Right lobe of liver (tissue), 6 donors: ENCODE results near the gene MT1A. TPM values are rescaled to one million over a fixed set of nuclear protein-coding genes. Genes with fewer than 3 reads are reported as not detected.
A peak's percentile ranks its signal among the peaks of the same experiment; 100 is the strongest.
"Not testable (repeated sequence)": the region's sequence is repeated elsewhere in the genome, so short reads cannot be mapped to it uniquely, and the experiment has no call there.

Experiments
- ATAC-seq, 4 donors: fragments of 200-7000 bp; cut with Tn5 transposase; one replicate each; pipeline ENCODE4 v1.9.1; 2020; ENCODE audit warnings: mild to moderate bottlenecking in 4 of 4, moderate library complexity in 4 of 4
- DNase-seq, 3 donors: peaks; one replicate each; pipeline ENCODE4 v3.0.0-alpha.2; 2020
- H3K27ac ChIP-seq, 3 donors: fragments of 200-600 bp; one replicate each; pipeline ENCODE4 v1.8.0; 2022
- H3K27me3 ChIP-seq, 2 donors: fragments of 200-600 bp; one replicate each; pipeline ENCODE4 v1.8.0; 2022
- H3K36me3 ChIP-seq, 4 donors: fragments of 200-600 bp; sonication (generic) in 1 of 4; one replicate each; pipeline versions ENCODE4 v1.5.1 to v1.8.0; 2017 to 2022; ENCODE audit warnings: control low read depth in 1 of 4
- H3K4me1 ChIP-seq, 4 donors: fragments of 200-600 bp; sonication (generic) in 1 of 4; one replicate each; pipeline versions ENCODE4 v1.5.1 to v1.8.0; 2017 to 2022; ENCODE audit warnings: control low read depth in 1 of 4
- H3K4me3 ChIP-seq, 3 donors: fragments of 200-600 bp; one replicate each; pipeline ENCODE4 v1.8.0; 2022
- H3K9me3 ChIP-seq, 4 donors: fragments of 200-600 bp; sonication (generic) in 1 of 4; one replicate each; pipeline versions ENCODE4 v1.5.1 to v1.8.0; 2017 to 2022; ENCODE audit warnings: control low read depth in 1 of 4
- POLR2A ChIP-seq: fragments of 450-650 bp; IDR thresholded peaks from one replicate; pipeline ENCODE4 v1.6.1; 2017; ENCODE audit warnings: antibody characterized with exemption, mild to moderate bottlenecking
- WGBS: methylation state at CpG from one replicate; pipeline ENCODE4 v1.1.6; 2018; ENCODE audit warnings: low coverage, low lambda C conversion rate; ENCODE audit not compliant: insufficient coverage; ENCODE audit errors: missing lambda C conversion rate; 5-methylcytosine and 5-hydroxymethylcytosine counted together
- intact Hi-C, 2 donors: fragments of 100-400 bp; cut with DNase I; formaldehyde crosslinking; loops; one replicate each; pipeline versions ENCODE4 v1.11.2 to v1.14.1; 2022
- total RNA-seq, 6 experiments: library from RNA; depleted of rRNA in 2 of 6; stranded (reverse); fragments of >200 nt in 2 of 6; fragmentation: NEBNext Ultra II Directional in 3 of 6; extraction: Animal tissue kit (Norgen Biotek cat#: 25700) in 3 of 6; gene quantifications; one replicate each; pipeline versions ENCODE4 v1.1.0 to v1.2.4, GENCODE V29; 2016 to 2023
- TF ChIP-seq, protein P1 (sequence below), 4 donors: fragments of 200-600 bp in 3 of 4; fragments of 450-650 bp in 1 of 4; IDR thresholded peaks; one replicate each; pipeline versions ENCODE4 v1.5.1 to v1.8.0; 2016 to 2022; ENCODE audit warnings: antibody characterized with exemption in 4 of 4, mild to moderate bottlenecking in 2 of 4
- donor health status: DM: no; HTN: yes; CAD: no.
- donor health status: DM: no; HTN: no; CAD: no.
- donor health status: DM: no; HTN: no; CAD: no.
- donor health status: DM: no; HTN: yes; CAD: no.
- donor health status: DM: no; HTN: yes; CAD: no.

Gene MT1A
- total RNA-seq, 6 experiments from 2014 or later: 34.9 to 161 (median 110) TPM

DNA sequence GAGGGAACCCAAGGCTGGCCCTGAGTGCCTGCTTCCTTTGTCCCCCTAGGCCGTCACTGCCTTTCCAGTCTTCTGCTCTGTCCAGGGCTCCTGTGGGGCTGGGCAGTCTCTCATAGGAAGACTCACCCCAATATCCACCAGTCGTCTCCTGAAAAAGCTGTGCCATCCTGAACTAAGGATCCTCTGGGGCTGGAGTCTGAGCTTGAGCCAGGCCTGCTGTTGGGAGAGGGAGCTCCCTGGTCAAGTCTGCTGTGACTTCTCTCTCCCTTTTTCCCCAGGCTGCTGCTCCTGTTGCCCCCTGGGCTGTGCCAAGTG lies 32.1 kb downstream of the MT1A start:
- ATAC-seq: no peak
- no peaks in the 10 kb centered on the region for H3K9me3 ChIP-seq
- H3K27ac ChIP-seq: peak overlapping the region in 2 of 3 donors; percentile 69 to 88
- no peak for TF ChIP-seq POLR2A
- TF ChIP-seq, protein P1, sequence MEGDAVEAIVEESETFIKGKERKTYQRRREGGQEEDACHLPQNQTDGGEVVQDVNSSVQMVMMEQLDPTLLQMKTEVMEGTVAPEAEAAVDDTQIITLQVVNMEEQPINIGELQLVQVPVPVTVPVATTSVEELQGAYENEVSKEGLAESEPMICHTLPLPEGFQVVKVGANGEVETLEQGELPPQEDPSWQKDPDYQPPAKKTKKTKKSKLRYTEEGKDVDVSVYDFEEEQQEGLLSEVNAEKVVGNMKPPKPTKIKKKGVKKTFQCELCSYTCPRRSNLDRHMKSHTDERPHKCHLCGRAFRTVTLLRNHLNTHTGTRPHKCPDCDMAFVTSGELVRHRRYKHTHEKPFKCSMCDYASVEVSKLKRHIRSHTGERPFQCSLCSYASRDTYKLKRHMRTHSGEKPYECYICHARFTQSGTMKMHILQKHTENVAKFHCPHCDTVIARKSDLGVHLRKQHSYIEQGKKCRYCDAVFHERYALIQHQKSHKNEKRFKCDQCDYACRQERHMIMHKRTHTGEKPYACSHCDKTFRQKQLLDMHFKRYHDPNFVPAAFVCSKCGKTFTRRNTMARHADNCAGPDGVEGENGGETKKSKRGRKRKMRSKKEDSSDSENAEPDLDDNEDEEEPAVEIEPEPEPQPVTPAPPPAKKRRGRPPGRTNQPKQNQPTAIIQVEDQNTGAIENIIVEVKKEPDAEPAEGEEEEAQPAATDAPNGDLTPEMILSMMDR (IDR thresholded peaks at IDR 0.05): no peak
- intact Hi-C loops: no loop called here
- WGBS: no CpG with 5 or more reads among the region's 2 CpGs
- no peaks in the 10 kb centered on the region for H3K36me3 ChIP-seq
- peak overlapping the region; percentile 18 to 85 (median 73) for H3K4me3 ChIP-seq
- H3K4me1 ChIP-seq: peaks cover 0 to 9% (median 0%) of the 10 kb centered on the region in 4 donors
- no peaks in the 10 kb centered on the region for H3K27me3 ChIP-seq
- no peak for DNase-seq

DNA sequence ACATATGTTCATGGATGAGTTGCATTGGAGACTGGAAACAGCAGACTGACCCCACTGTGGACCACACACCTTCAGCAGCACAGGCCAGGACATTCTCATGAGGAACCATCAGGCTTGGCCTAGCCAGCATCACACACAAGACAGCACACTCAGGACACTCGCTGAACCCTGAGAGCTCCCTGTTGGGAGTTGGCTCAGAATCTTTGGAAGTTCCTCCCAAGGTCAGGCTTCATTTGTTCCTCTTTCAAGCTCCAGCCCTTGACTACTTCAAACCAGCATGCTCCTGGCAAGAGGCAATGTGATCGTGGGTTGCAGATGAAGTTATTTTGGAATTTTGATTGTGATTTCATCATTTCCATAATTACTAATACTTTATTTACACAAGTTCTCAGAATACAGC lies 33.2 kb downstream of the MT1A start:
- DNase-seq, H3K36me3 ChIP-seq, intact Hi-C loops, H3K4me1 ChIP-seq, H3K9me3 ChIP-seq, H3K27me3 ChIP-seq, ATAC-seq: not testable (repeated sequence)
- peak overlapping the region in 1 of 3 donors; percentile 88 for H3K27ac ChIP-seq
- WGBS: 14% methylated on average over 1 of the region's 2 CpGs
- peak overlapping the region in 1 of 3 donors; percentile 73 for H3K4me3 ChIP-seq

DNA sequence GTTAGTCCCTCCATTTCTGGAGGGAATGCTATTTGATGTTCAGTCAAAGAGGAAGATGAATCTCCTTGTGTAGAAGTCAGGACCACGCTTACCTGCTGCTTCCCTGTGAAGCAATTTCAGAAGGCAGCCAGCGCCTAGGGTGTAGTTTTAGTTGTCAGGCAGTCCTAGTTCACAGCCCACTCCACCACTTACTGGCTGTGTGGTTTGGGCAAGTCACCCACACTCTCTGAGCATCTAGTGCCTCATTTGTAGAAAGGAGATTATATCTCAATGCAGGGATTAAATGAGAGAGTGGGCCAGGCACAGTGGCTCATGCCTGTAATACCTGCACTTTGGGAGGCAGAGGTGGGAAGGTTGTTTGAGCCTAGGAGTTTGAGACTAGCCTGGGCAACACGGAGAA lies 33.7 kb downstream of the MT1A start:
- H3K4me3 ChIP-seq, H3K4me1 ChIP-seq, ATAC-seq, H3K9me3 ChIP-seq, H3K36me3 ChIP-seq, H3K27me3 ChIP-seq, DNase-seq, intact Hi-C loops: not testable (repeated sequence)
- 77% methylated on average over 3 of the region's 3 CpGs for WGBS
- H3K27ac ChIP-seq: peak overlapping the region in 1 of 3 donors; percentile 88

DNA sequence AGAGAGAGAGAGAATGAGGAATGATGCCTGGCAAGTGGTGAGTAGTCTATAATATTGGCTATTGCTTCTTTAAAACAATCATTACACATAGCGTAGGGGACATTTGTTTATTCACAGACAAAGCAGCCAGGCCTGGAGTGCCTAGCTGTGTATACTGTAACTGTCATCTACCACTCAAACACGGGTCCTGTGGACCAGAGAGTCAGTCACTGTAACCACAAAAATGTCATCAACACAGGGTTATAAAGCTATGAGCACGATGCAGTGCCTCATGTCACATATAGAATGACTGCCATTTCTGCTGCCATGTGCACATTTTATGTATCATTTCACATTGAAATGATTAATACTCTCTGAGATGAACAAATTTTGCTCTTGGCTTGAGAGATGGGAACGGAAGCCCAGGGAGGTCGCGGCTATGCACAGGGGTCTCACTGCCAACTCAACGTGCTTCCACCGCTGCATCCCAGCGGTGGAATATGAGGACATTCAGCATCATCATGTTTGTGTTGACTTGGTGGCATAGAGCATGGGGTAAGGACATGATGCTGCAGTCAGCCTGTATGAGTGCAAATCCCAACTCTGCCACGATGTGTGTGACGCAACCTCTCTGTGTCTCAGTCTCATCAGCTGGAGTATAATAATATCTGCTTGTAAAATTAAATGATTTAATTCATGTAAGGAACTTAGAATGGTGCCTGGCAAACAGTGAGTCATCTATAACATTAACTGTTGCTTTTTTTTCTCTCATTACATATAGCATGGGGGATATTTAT lies 34.5 kb downstream of the MT1A start:
- no peaks in the 10 kb centered on the region for H3K9me3 ChIP-seq
- DNase-seq (no peak), ATAC-seq (no peak)
- peaks cover 0 to 9% (median 0%) of the 10 kb centered on the region in 4 donors for H3K4me1 ChIP-seq
- H3K4me3 ChIP-seq: no peak overlapping the region
- WGBS: 80% methylated on average over 10 of the region's 11 CpGs
- no peak overlapping the region for H3K27ac ChIP-seq
- TF ChIP-seq POLR2A: no peak
- TF ChIP-seq, protein P1 (IDR thresholded peaks at IDR 0.05): no peak
- no peaks in the 10 kb centered on the region for H3K36me3 ChIP-seq
- intact Hi-C loops: no loop called here
- no peaks in the 10 kb centered on the region for H3K27me3 ChIP-seq

DNA sequence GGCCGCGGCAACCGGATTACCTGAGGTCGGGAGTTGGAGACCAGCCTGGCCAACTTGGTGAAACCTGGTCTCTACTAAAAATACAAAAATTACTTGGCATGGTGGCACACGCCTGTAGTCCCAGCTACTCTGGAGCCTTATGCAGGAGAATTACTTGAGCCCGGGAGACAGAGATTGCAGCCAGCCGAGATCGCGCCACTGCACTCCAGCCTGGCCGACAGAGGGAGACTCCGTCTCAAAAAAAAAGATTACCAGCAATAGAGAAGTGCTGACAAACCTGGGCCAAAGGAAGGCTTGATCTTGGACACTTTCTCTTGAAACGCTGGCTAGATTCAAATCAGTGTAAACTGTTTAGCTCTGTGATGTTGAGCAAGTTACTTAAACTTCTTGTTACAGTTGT lies 35.5 kb downstream of the MT1A start:
- H3K36me3 ChIP-seq: no peaks in the 10 kb centered on the region
- ATAC-seq (peak; percentile 28 to 63 (median 44)), DNase-seq (no peak)
- no peak for TF ChIP-seq POLR2A
- TF ChIP-seq, protein P1 (IDR thresholded peaks at IDR 0.05): peak; percentile 66 to 78 (median 72)
- intact Hi-C loops: no loop called here
- H3K27me3 ChIP-seq: no peaks in the 10 kb centered on the region
- H3K4me1 ChIP-seq: peaks cover 0 to 3% (median 0%) of the 10 kb centered on the region in 4 donors
- no peak overlapping the region for H3K27ac ChIP-seq
- no peak overlapping the region for H3K4me3 ChIP-seq
- WGBS: 25% methylated on average over 12 of the region's 12 CpGs
- H3K9me3 ChIP-seq: no peaks in the 10 kb centered on the region

DNA sequence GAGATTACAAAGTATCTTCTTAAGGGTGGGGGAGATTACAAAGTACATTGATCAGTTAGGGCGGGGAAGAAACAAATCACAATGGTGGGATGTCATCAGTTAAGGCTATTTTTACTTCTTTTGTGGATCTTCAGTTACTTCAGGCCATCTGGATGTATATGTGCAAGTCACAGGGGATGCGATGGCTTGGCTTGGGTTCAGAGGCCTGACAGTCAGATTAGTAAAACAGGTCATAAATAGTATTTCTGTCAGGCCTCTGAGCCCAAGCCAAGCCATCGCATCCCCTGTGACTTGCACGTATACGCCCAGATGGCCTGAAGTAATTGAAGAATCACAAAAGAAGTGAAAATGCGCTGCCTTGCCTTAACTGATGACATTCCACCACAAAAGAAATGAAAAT lies 36.1 kb downstream of the MT1A start:
- ATAC-seq, DNase-seq, H3K4me1 ChIP-seq, H3K4me3 ChIP-seq, H3K27me3 ChIP-seq, H3K36me3 ChIP-seq, H3K9me3 ChIP-seq, H3K27ac ChIP-seq, intact Hi-C loops: not testable (repeated sequence)
- WGBS: 80% methylated on average over 3 of the region's 6 CpGs
